SW 1271 (cell line): ENCODE results near the gene RNASET2.
"Not testable (repeated sequence)": the region's sequence is repeated elsewhere in the genome, so short reads cannot be mapped to it uniquely, and the experiment has no call there.

ENCODE experiments used
- DNase-seq, 2 experiments: peaks; one replicate each; lab custom pipeline; 2025; lab: John Stamatoyannopoulos, UW

Gene RNASET2

GRCh38 chr6:166927935-166928643 is 28.3 kb downstream of the RNASET2 start:
- no peak for DNase-seq

- no peak for DNase-seq
These were observed 29.0 kb downstream of the RNASET2 start for GRCh38 chr6:166927240-166927934.

DNA sequence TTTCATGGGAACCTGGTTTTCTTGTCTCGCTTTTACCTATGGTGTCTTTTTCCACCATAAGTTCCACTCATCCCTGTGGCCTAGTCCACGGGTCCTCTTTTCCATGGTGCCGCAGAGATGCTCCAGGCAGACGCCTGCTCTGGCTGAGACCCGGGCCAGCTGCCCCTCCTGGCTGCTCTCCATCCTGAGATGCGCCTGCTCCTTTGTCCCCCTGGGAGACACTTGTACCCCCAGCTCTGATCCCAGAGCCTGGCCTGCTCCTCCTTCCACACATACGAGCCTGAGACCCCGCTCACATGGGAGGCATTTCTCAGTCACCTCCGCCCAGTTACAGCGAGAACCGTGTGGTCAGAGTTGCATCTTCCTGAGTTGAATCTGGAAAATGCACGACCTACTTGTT is 29.6 kb downstream of the RNASET2 start:
- no peak for DNase-seq

- DNase-seq, result no peak
These were observed 31.0 kb downstream of the RNASET2 start for GRCh38 chr6:166925141-166925996.

- no peak for DNase-seq
These were observed 31.8 kb downstream of the RNASET2 start for GRCh38 chr6:166924531-166924930.

DNA sequence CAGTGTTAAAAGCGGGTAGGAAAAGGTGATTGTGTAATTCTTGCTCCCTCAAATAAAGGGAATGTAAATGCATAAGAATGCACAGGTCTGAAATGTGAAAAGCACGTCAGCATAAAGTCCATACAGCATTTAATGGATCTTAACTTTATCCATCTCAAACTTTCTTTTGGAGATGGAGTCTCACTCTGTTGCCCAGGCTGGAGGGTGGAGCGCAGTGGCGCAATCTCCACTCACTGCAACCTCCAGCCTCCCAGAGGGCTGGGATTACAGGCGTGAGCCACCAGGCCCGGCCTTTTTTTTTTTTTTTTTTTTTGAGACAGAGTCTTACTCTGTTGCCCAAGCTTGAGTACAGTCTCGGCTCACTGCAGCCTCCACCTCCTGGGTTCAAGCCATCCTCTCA is 33.4 kb downstream of the RNASET2 start:
- no peak for DNase-seq

GRCh38 chr6:166921570-166921969 is 34.8 kb downstream of the RNASET2 start:
- DNase-seq, result no peak

DNA sequence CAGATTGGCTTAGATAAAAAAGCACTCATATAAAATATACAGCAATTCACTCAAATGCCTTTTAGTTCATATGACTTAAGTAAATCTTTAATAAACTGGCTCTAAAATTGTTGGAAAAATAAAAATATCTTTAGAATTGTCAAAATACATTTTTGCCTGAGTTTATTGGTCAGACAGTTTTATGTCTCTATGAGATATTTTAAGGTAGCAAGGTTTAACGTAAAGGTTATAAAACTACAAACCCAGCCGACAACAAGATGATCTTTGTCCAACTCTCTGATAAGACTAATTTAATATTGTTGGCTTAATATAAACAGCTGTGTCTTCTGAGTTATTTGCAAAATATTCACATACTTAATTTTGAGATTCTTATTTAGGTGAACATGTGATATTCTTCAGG is 39.5 kb downstream of the RNASET2 start:
- no peak for DNase-seq

GRCh38 chr6:166915484-166915883 is 40.9 kb downstream of the RNASET2 start:
- DNase-seq, result not testable (repeated sequence)

- not testable (repeated sequence) for DNase-seq
These were observed 41.4 kb downstream of the RNASET2 start for GRCh38 chr6:166914952-166915351.

- DNase-seq, result no peak
These were observed 45.1 kb downstream of the RNASET2 start for GRCh38 chr6:166911248-166911677.

GRCh38 chr6:166910601-166911000 is 45.7 kb downstream of the RNASET2 start:
- no peak for DNase-seq

GRCh38 chr6:166908811-166909210 is 47.5 kb downstream of the RNASET2 start:
- DNase-seq, result no peak

- DNase-seq, result no peak
These were observed 48.2 kb downstream of the RNASET2 start for GRCh38 chr6:166907871-166908806.

- DNase-seq, result no peak
These were observed 48.9 kb downstream of the RNASET2 start for GRCh38 chr6:166907373-166907841.

- DNase-seq, result no peak
These were observed 49.8 kb downstream of the RNASET2 start for GRCh38 chr6:166906376-166907044.

DNA sequence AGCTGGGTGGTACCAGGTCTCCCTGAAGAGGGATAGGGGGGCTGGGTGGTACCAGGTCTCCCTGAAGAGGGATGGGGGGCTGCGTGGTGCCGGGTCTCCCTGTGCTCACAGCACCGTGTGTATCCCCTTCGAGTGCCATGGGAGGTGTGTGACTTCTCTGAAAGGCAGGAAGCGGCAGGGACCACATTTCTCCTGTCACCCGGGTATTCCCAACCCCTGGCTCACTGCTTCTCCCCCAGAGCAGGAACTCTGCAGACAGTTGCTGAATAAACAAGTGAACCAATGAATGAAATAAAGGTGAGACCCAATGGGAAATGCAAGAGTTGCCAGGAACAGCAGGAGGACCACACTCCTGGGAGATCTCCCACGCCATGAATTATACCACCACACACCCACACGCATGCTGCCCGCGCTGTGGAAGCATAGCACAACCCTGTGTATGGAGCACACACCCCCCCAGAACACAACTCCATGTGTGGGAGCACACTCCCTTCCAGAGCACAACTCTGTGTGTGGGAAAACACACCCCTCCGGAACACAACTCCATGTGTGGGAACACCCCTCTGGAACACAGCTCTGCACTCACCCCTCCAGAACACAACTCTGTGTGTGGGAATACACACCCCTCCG is 50.7 kb downstream of the RNASET2 start:
- DNase-seq, result no peak

GRCh38 chr6:166905013-166905412 is 51.3 kb downstream of the RNASET2 start:
- no peak for DNase-seq

- DNase-seq, result no peak
These were observed 52.1 kb downstream of the RNASET2 start for GRCh38 chr6:166904101-166904746.

DNA sequence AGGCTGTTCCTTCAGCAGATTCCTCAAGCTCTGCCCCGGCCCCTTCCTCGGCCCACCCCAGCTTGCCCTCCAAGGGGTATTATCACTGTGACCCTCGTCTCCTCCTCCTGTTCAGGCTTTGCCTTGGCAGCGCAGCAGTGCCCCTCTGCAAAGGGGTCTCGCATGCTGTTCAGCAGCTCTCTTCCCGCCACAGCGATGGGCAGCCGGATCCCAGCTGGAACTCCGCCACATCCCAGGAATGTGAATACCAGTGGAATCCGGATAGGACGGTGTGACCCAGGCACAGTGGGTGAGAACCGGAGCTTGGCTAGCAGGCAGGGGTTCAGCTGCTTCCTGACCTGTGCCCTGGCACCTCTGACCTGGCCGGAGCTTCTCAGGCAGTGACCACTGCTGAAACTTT is 52.9 kb downstream of the RNASET2 start:
- DNase-seq, result no peak
